HG02623 (cell line): ENCODE measurements around the gene EIF4E2.

Experiments
- ATAC-seq: cut with Tn5 transposase; IDR thresholded peaks from one replicate; pipeline ENCODE4 v1.9.1; 2021; ENCODE audit warnings: moderate library complexity; ENCODE audit not compliant: unreplicated experiment

EIF4E2 gene

GRCh38 chr2:232592772-232593395 lies 42.4 kb downstream of the EIF4E2 start:
- no peak for ATAC-seq

- no peak for ATAC-seq
Measured at GRCh38 chr2:232593982-232594381, 43.5 kb downstream of the EIF4E2 start.

- no peak for ATAC-seq
Measured at GRCh38 chr2:232597362-232598079, 47.0 kb downstream of the EIF4E2 start.

- no peak for ATAC-seq
Measured at GRCh38 chr2:232598293-232598692, 47.8 kb downstream of the EIF4E2 start.

GRCh38 chr2:232600053-232600773 lies 49.7 kb downstream of the EIF4E2 start:
- ATAC-seq, result no peak

- ATAC-seq, result no peak
Measured at GRCh38 chr2:232603283-232603682, 52.8 kb downstream of the EIF4E2 start.

- no peak for ATAC-seq
Measured at GRCh38 chr2:232604535-232604934, 54.0 kb downstream of the EIF4E2 start.

- no peak for ATAC-seq
Measured at GRCh38 chr2:232607011-232607410, 56.5 kb downstream of the EIF4E2 start.

- ATAC-seq, result no peak
Measured at GRCh38 chr2:232609607-232610006, 59.1 kb downstream of the EIF4E2 start.

- no peak for ATAC-seq
Measured at GRCh38 chr2:232610081-232610480, 59.6 kb downstream of the EIF4E2 start.

GRCh38 chr2:232611061-232611460 lies 60.6 kb downstream of the EIF4E2 start:
- ATAC-seq, result no peak

GRCh38 chr2:232611559-232612218 lies 61.2 kb downstream of the EIF4E2 start:
- no peak for ATAC-seq

GRCh38 chr2:232613538-232614134 lies 63.1 kb downstream of the EIF4E2 start:
- ATAC-seq, result no peak

GRCh38 chr2:232615339-232615738 lies 64.8 kb downstream of the EIF4E2 start:
- ATAC-seq, result no peak
